Keratinocyte (primary cell): ENCODE data around the gene CPA4. TPM values are rescaled to one million over a fixed set of nuclear protein-coding genes. Genes with fewer than 3 reads are reported as not detected.

Experiments
- DNase-seq: peaks from one replicate; pipeline ENCODE4 v3.0.0-alpha.2; 2011; ENCODE audit warnings: low read depth, missing footprints, low spot score
- FAIRE-seq: peaks from 2 replicates; lab custom pipeline; 2011; peaks lifted over from hg19 to GRCh38; lab: Jason Lieb, UNC
- H2AFZ ChIP-seq: 2 replicates; pipeline ENCODE4 v1.6.0; 2012; ENCODE audit warnings: low read length, control low read depth, inconsistent platforms; ENCODE audit not compliant: control insufficient read depth
- H3K27ac ChIP-seq: 2 replicates; pipeline ENCODE4 v1.5.1; 2011; ENCODE audit warnings: low read length; ENCODE audit not compliant: control insufficient read depth, insufficient read depth
- H3K27me3 ChIP-seq: 3 replicates; pipeline ENCODE4 v1.6.0; 2011; ENCODE audit warnings: low read length; ENCODE audit not compliant: control insufficient read depth, insufficient read depth; ENCODE audit errors: extremely low read depth
- H3K36me3 ChIP-seq, 2 experiments: 2 replicates in 1 of 2; 3 replicates in 1 of 2; pipeline ENCODE4 v1.5.1; 2011; ENCODE audit warnings: low read length in 2 of 2, mild to moderate bottlenecking in 1 of 2; ENCODE audit not compliant: control insufficient read depth in 2 of 2, insufficient read depth in 2 of 2; ENCODE audit errors: extremely low read depth in 1 of 2
- H3K4me1 ChIP-seq: 3 replicates; pipeline ENCODE4 v1.5.1; 2011; ENCODE audit warnings: low read length; ENCODE audit not compliant: control insufficient read depth, insufficient read depth; ENCODE audit errors: extremely low read depth
- H3K4me2 ChIP-seq: 3 replicates; pipeline ENCODE4 v1.6.0; 2011; ENCODE audit warnings: low read depth, low read length; ENCODE audit not compliant: control insufficient read depth, insufficient read depth; ENCODE audit errors: extremely low read depth
- H3K4me3 ChIP-seq, 3 experiments: fragments of 200-600 bp in 1 of 3; sonication (generic) in 1 of 3; 2 replicates in 2 of 3; 3 replicates in 1 of 3; pipeline ENCODE4 v1.5.1; 2011 to 2016; ENCODE audit warnings: low read length in 3 of 3, mild to moderate bottlenecking in 3 of 3, control low read depth in 2 of 3, inconsistent platforms in 1 of 3, low read depth in 1 of 3, mixed read lengths in 1 of 3, mixed run types in 1 of 3, moderate library complexity in 1 of 3; ENCODE audit not compliant: control insufficient read depth in 2 of 3, insufficient read depth in 2 of 3; ENCODE audit errors: extremely low read depth in 1 of 3
- H3K79me2 ChIP-seq: 2 replicates; pipeline ENCODE4 v1.6.0; 2012; ENCODE audit warnings: low read length; ENCODE audit not compliant: control insufficient read depth, insufficient read depth
- H3K9ac ChIP-seq: 3 replicates; pipeline ENCODE4 v1.6.0; 2011; ENCODE audit warnings: low read length; ENCODE audit not compliant: control insufficient read depth, insufficient read depth; ENCODE audit errors: extremely low read depth
- H3K9me1 ChIP-seq: 3 replicates; pipeline ENCODE4 v1.6.0; 2011; ENCODE audit warnings: low read length; ENCODE audit not compliant: control insufficient read depth, insufficient read depth; ENCODE audit errors: extremely low read depth
- H3K9me3 ChIP-seq: 2 replicates; pipeline ENCODE4 v1.5.1; 2012; ENCODE audit warnings: low read depth, low read length; ENCODE audit not compliant: control insufficient read depth
- H4K20me1 ChIP-seq: 3 replicates; pipeline ENCODE4 v1.6.0; 2011; ENCODE audit warnings: low read length; ENCODE audit not compliant: control insufficient read depth, insufficient read depth; ENCODE audit errors: extremely low read depth
- CTCF ChIP-seq, 3 experiments: IDR thresholded peaks in 1 of 3; conservative IDR thresholded peaks in 1 of 3; optimal IDR thresholded peaks in 1 of 3; 2 replicates in 2 of 3; 3 replicates in 1 of 3; pipeline versions ENCODE3 to v1.5.1; 2011; ENCODE audit warnings: low read length in 3 of 3, mild to moderate bottlenecking in 3 of 3, moderate library complexity in 2 of 3, control low read depth in 1 of 3, inconsistent platforms in 1 of 3; ENCODE audit not compliant: insufficient read depth in 2 of 3; ENCODE audit errors: extremely low read depth in 1 of 3
- EZH2 ChIP-seq: IDR thresholded peaks from one replicate; pipeline ENCODE4 v1.6.1; 2012; ENCODE audit warnings: inconsistent platforms, mild to moderate bottlenecking, low read length, moderate library complexity
- dilution Hi-C: fragments of 300-500 bp; cut with MboI; formaldehyde crosslinking; loops from one replicate; pipeline ENCODE4 v1.7.0; 2020; ENCODE audit warnings: low sequenced_read_pairs; ENCODE audit not compliant: extremely low pct_ligation_motif_present
- polyA plus RNA-seq, 5 experiments: library from polyadenylated mRNA; depleted of rRNA in 3 of 5; stranded (reverse) in 3 of 5; stranded (forward) in 1 of 5; unstranded in 1 of 5; fragments of >200 nt; gene quantifications; 1 replicate in 1 of 5; 2 replicates in 3 of 5; 3 replicates in 1 of 5; pipeline versions ENCODE4 v1.2.1 to v1.2.3, GENCODE V29; 2011 to 2012; ENCODE audit warnings: missing spikeins in 2 of 5, low read depth in 1 of 5, low replicate concordance in 1 of 5

Gene CPA4
- polyA plus RNA-seq, 1 donor (not counting 4 experiments of a cell fraction or from before 2014, with no cell fraction given) = 248 TPM

- Histone ChIP-seq H3K9me3 (no peaks in the 10 kb centered on the region), H3K36me3 (no peaks in the 10 kb centered on the region), H3K4me2 (no peak overlapping the region), H3K27me3 (no peaks in the 10 kb centered on the region), H3K9ac (no peak overlapping the region), H3K79me2 (no peaks in the 10 kb centered on the region), H3K4me1 (peaks cover 22% of the 10 kb centered on the region), H3K9me1 (no peaks in the 10 kb centered on the region), H3K4me3 (no peak overlapping the region), H4K20me1 (no peaks in the 10 kb centered on the region), H3K27ac (no peak overlapping the region), H2AFZ (no peak overlapping the region)
- TF ChIP-seq CTCF (optimal IDR thresholded peaks at IDR 0.05 in 1 of 3, IDR thresholded peaks at IDR 0.05 in 1 of 3, conservative IDR thresholded peaks at IDR 0.05 in 1 of 3; ENCODE audit: extremely low read depth in 1 of 3, insufficient read depth in 2 of 3, low read length in 3 of 3) (no peak), EZH2 (no peak)
- dilution Hi-C loops = no loop called here
- FAIRE-seq (no peak), DNase-seq (no peak)
These were observed 23.7 kb upstream of the CPA4 start for GRCh38 chr7:130269318-130269694.

GRCh38 chr7:130270947-130271800, 21.8 kb upstream of the CPA4 start:
- peaks cover 37% of the 10 kb centered on the region for H3K4me1 ChIP-seq
- TF ChIP-seq EZH2 (no peak), CTCF (optimal IDR thresholded peaks at IDR 0.05 in 1 of 3, IDR thresholded peaks at IDR 0.05 in 1 of 3, conservative IDR thresholded peaks at IDR 0.05 in 1 of 3; ENCODE audit: extremely low read depth in 1 of 3, insufficient read depth in 2 of 3, low read length in 3 of 3) (no peak)
- H3K27ac ChIP-seq = no peak overlapping the region
- no peaks in the 10 kb centered on the region for H3K9me1 ChIP-seq
- H3K4me3 ChIP-seq = no peak overlapping the region
- peak overlapping the region; percentile 76 for H2AFZ ChIP-seq
- no peaks in the 10 kb centered on the region for H3K79me2 ChIP-seq
- no peak overlapping the region for H3K4me2 ChIP-seq
- dilution Hi-C loops = no loop called here
- no peaks in the 10 kb centered on the region for H3K27me3 ChIP-seq
- no peaks in the 10 kb centered on the region for H3K36me3 ChIP-seq
- no peaks in the 10 kb centered on the region for H4K20me1 ChIP-seq
- FAIRE-seq = no peak
- H3K9ac ChIP-seq = no peak overlapping the region
- H3K9me3 ChIP-seq = no peaks in the 10 kb centered on the region
- no peak for DNase-seq
